Kidney (tissue), 14 donors: ENCODE measurements around the gene CLCA2. TPM values are rescaled to one million over a fixed set of nuclear protein-coding genes. Genes with fewer than 3 reads are reported as not detected.

ENCODE experiments used
- DNase-seq, 5 donors: peaks; one replicate each; pipeline ENCODE4 v3.0.0-alpha.2; 2013 to 2020
- FAIRE-seq: peaks from 2 replicates; lab custom pipeline; 2012; peaks lifted over from hg19 to GRCh38; lab: Jason Lieb, UNC
- H3K27ac ChIP-seq, 2 donors: one replicate each; pipeline ENCODE4 v1.7.0; 2013; ENCODE audit warnings: low read depth in 2 of 2, low read length in 2 of 2, inconsistent platforms in 1 of 2
- H3K27me3 ChIP-seq: one replicate; pipeline ENCODE4 v1.7.1; 2013; ENCODE audit warnings: low read length, inconsistent platforms; ENCODE audit not compliant: control insufficient read depth, insufficient read depth
- H3K36me3 ChIP-seq, 3 donors: one replicate each; pipeline versions ENCODE4 v1.7.0 to v1.7.1; 2013; ENCODE audit warnings: low read length in 3 of 3, control low read depth in 1 of 3, inconsistent platforms in 1 of 3; ENCODE audit not compliant: insufficient read depth in 3 of 3, control insufficient read depth in 2 of 3
- H3K4me1 ChIP-seq, 3 donors: one replicate each; pipeline versions ENCODE4 v1.7.0 to v1.7.1; 2013; ENCODE audit warnings: low read length in 3 of 3, inconsistent platforms in 1 of 3, low read depth in 1 of 3; ENCODE audit not compliant: control insufficient read depth in 2 of 3, insufficient read depth in 2 of 3
- H3K4me3 ChIP-seq, 3 donors: one replicate each; pipeline versions ENCODE4 v1.7.0 to v1.8.1; 2013; ENCODE audit warnings: low read length in 3 of 3, control low read depth in 1 of 3, inconsistent platforms in 1 of 3
- H3K9ac ChIP-seq, 3 donors: one replicate each; pipeline versions ENCODE4 v1.7.0 to v1.7.1; 2013; ENCODE audit warnings: low read length in 3 of 3, control low read depth in 1 of 3, inconsistent platforms in 1 of 3
- H3K9me3 ChIP-seq, 3 donors: one replicate each; pipeline versions ENCODE4 v1.7.0 to v1.7.1; 2013; ENCODE audit warnings: low read length in 3 of 3, control low read depth in 1 of 3, inconsistent platforms in 1 of 3; ENCODE audit not compliant: control insufficient read depth in 2 of 3, insufficient read depth in 1 of 3
- CTCF ChIP-seq: IDR thresholded peaks from 3 replicates; pipeline ENCODE4 v1.5.1; 2012; ENCODE audit warnings: mild to moderate bottlenecking, moderate library complexity, borderline replicate concordance; ENCODE audit not compliant: insufficient read depth; ENCODE audit errors: extremely low read depth
- intact Hi-C: fragments of 100-400 bp; cut with DNase I; formaldehyde crosslinking; loops from one replicate; pipeline ENCODE4 v1.11.1; 2022
- polyA plus RNA-seq: library from polyadenylated mRNA; stranded (reverse); fragments of 350-450 nt; fragmentation: Illumina TruSeq; extraction: RNeasy Lipid Tissue Mini Kit (QIAGEN cat#74804); gene quantifications from one replicate; pipeline ENCODE4 v1.2.3, GENCODE V29; 2014; ENCODE audit warnings: low read depth, low replicate concordance; ENCODE audit not compliant: insufficient read depth
- total RNA-seq: library from RNA; stranded (reverse); fragmentation: NEBNext Ultra II Directional; extraction: Animal tissue kit (Norgen Biotek cat#: 25700); gene quantifications from one replicate; pipeline ENCODE4 v1.2.1, GENCODE V29; 2021
- donor health status: control.
- donor health status: control.
- donor health status: control.
- donor health status: control.
- donor health status: control.
- donor health status: DM: yes; HTN: yes; CAD: no.
- donor health status: Normal renal cell carcinoma (clear cell type).

CLCA2 gene
- total and polyA plus RNA-seq, 2 donors from 2014 or later, result not detected

DNA sequence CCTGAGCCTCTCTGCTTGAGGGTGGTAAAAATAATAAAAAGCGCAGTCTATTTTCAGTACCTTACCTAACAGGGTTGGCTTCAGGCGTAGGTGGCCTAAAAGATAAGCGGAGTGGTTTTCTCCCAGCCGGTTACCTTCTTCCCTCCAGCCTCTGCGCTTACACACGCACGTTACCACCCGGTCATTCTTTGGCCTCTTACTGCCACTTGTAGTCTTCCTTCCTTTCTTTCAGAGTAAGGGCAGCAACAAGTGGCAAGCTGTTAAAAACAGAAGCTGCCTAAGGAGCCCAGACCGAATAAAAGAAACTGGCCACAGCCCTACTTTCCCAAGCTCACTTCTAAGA is 80.1 kb downstream of the CLCA2 start:
- H3K4me1 ChIP-seq, result no peaks in the 10 kb centered on the region
- FAIRE-seq, result no peak
- no peaks in the 10 kb centered on the region for H3K36me3 ChIP-seq
- intact Hi-C loops, result no loop called here
- TF ChIP-seq CTCF, result no peak
- H3K27ac ChIP-seq, result no peak overlapping the region
- no peaks in the 10 kb centered on the region for H3K27me3 ChIP-seq
- H3K4me3 ChIP-seq, result peak overlapping the region in 2 of 3 donors; percentile 60
- peak overlapping the region in 1 of 3 donors; percentile 20 for H3K9ac ChIP-seq
- no peaks in the 10 kb centered on the region for H3K9me3 ChIP-seq
- peak in 2 of 5 donors; percentile 7 to 11 for DNase-seq

DNA sequence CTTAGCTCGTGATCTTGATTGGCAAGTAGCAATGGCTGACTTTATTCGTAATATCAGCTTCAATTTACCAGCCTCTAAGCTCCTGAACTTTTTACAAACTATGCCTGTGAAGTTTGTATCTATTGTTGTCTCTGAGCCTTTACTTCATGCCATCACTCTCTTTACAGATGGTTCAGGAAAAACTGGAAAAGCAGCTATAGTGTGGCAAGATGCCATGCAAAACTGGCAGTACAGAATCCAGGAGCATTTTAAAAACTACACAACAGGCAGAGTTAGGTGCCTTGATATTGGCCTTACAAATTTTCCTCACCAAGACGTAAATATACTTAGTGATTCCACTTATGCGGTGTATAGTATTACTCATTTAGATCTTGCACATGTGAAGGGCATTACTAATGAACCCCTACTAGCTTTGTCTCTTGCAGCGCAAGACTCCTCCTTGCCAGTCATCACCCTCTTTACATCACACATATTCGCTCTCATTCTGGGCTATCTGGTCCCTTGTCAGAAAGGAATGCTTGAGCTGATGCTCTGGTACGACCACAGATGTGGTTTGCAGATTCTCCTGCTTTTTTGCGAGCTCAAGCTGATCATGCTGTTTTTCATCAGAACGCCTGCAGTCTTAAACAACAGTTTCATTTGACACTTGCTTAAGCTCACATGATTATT is 81.1 kb downstream of the CLCA2 start:
- intact Hi-C loops, result no loop called here
- Histone ChIP-seq H3K9me3 (no peaks in the 10 kb centered on the region), H3K9ac (no peak overlapping the region), H3K36me3 (no peaks in the 10 kb centered on the region), H3K4me1 (no peaks in the 10 kb centered on the region), H3K27ac (no peak overlapping the region), H3K4me3 (no peak overlapping the region), H3K27me3 (no peaks in the 10 kb centered on the region)
- TF ChIP-seq CTCF, result no peak
- no peak for DNase-seq
- FAIRE-seq, result no peak

DNA sequence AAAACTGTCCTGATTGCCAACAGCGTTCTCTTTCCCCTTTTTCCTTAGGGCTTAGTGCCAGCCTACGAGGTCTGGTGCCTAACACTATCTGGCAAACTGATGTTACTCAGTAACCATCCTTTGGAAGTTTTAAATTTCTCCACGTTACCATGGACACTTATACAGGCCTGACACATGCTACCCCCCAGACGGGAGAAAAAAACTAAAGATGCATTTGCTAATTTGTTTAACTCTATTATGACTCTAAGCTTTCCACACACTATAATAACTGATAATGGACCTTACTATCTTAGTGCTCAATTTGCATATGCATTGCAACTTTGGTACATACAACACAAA is 81.6 kb downstream of the CLCA2 start:
- no peak overlapping the region for H3K4me3 ChIP-seq

More for the DNA sequence above, 81.6 kb downstream of the CLCA2 start:
- H3K27ac ChIP-seq, result no peak overlapping the region
- no peak for DNase-seq
- TF ChIP-seq CTCF, result no peak
- H3K36me3 ChIP-seq, result no peaks in the 10 kb centered on the region
- H3K9me3 ChIP-seq, result no peaks in the 10 kb centered on the region
- no peaks in the 10 kb centered on the region for H3K27me3 ChIP-seq
- intact Hi-C loops, result no loop called here
- H3K4me1 ChIP-seq, result no peaks in the 10 kb centered on the region
- H3K9ac ChIP-seq, result no peak overlapping the region
- FAIRE-seq, result no peak

Other genes starting within 250 kb of the CLCA2 start
- gene ODF2L, start 27.8 kb upstream of the CLCA2 start, total RNA-seq, result 57.3 TPM
- 19.2 TPM for gene ODF2L, start 27.8 kb upstream of the CLCA2 start, polyA plus RNA-seq
- not detected for gene CLCA1, start 44.8 kb downstream of the CLCA2 start, total RNA-seq
- not detected for gene CLCA1, start 44.8 kb downstream of the CLCA2 start, polyA plus RNA-seq
- gene CLCA4, start 122.9 kb downstream of the CLCA2 start, total RNA-seq, result 0.13 TPM
- not detected for gene CLCA4, start 122.9 kb downstream of the CLCA2 start, polyA plus RNA-seq